GM13976 (cell line): Measurements from ENCODE around the gene ULK1.
"Not testable (repeated sequence)": the region's sequence is repeated elsewhere in the genome, so short reads cannot be mapped to it uniquely, and the experiment has no call there.

Experiments
- DNase-seq: peaks from one replicate; pipeline ENCODE4 v3.0.0; 2012; ENCODE audit warnings: low spot score
- CTCF ChIP-seq: IDR thresholded peaks from 2 replicates; pipeline ENCODE4 v1.5.1; 2012; ENCODE audit warnings: borderline replicate concordance, mild to moderate bottlenecking; ENCODE audit not compliant: insufficient read depth; ENCODE audit errors: extremely low read depth, missing control alignments, control extremely low read depth
- in situ Hi-C: fragments of 300-500 bp; cut with MboI; formaldehyde crosslinking; loops from one replicate; pipeline ENCODE4 v1.12.0; 2022; ENCODE audit warnings: low sequenced_read_pairs, mixed read lengths, inconsistent platforms; ENCODE audit not compliant: unreplicated experiment

Gene ULK1

GRCh38 chr12:131946757-131947156 lies 52.3 kb downstream of the ULK1 start:
- DNase-seq, result no peak
- in situ Hi-C loops, result no loop called here

GRCh38 chr12:131947482-131948027 lies 53.1 kb downstream of the ULK1 start:
- in situ Hi-C loops, result no loop called here
- DNase-seq, result no peak
- TF ChIP-seq CTCF, result no peak

More at GRCh38 chr12:131946757-131947156, 52.3 kb downstream of the ULK1 start:
- TF ChIP-seq CTCF, result no peak

GRCh38 chr12:131948166-131948712 lies 53.8 kb downstream of the ULK1 start:
- TF ChIP-seq CTCF, result no peak
- in situ Hi-C loops, result no loop called here
- DNase-seq, result no peak

- DNase-seq, in situ Hi-C loops: not testable (repeated sequence)
These were observed 54.5 kb downstream of the ULK1 start for GRCh38 chr12:131948713-131949430.

GRCh38 chr12:131949431-131950181 lies 55.2 kb downstream of the ULK1 start, which contains the start of gene EP400:
Gene EP400 (plus strand): TSS chr12:131949942. CDS start chr12:131960620, 10,678 bp downstream.
- in situ Hi-C loops, result no loop called here
- TF ChIP-seq CTCF, result peak; percentile 97
- DNase-seq, result peak; percentile 99

- DNase-seq, result peak; percentile 55
- in situ Hi-C loops, result no loop called here
- TF ChIP-seq CTCF, result no peak
These were observed 55.9 kb downstream of the ULK1 start for GRCh38 chr12:131950182-131950913.

- in situ Hi-C loops, DNase-seq: not testable (repeated sequence)
These were observed 59.4 kb downstream of the ULK1 start for GRCh38 chr12:131953810-131954209.

- in situ Hi-C loops, DNase-seq: not testable (repeated sequence)
These were observed 60.0 kb downstream of the ULK1 start for GRCh38 chr12:131954460-131954859.
